Cardiac fibroblast (primary cell): ENCODE results near the gene THSD4.

Source experiments
- DNase-seq, 2 donors: peaks; one replicate each; pipeline versions ENCODE4 v3.0.0 to v3.0.0-alpha.2; 2010; ENCODE audit warnings: low read depth in 2 of 2
- H3K4me3 ChIP-seq, 2 donors: replicated peaks in 1 of 2; 1 replicate in 1 of 2; 2 replicates in 1 of 2; pipeline ENCODE4 v1.5.1; 2011; ENCODE audit warnings: low read depth in 2 of 2, low read length in 2 of 2, mild to moderate bottlenecking in 2 of 2, moderate library complexity in 1 of 2
- CTCF ChIP-seq: IDR thresholded peaks from one replicate; pipeline ENCODE4 v1.5.1; 2011; ENCODE audit warnings: low read depth, mild to moderate bottlenecking, low read length, inconsistent platforms

The THSD4 gene

GRCh38 chr15:71111181-71111565 is 4.1 kb upstream of the THSD4 start:
- peak in 1 of 2 donors; percentile 29 for DNase-seq

GRCh38 chr15:71111950-71112349 is 3.3 kb upstream of the THSD4 start:
- H3K4me3 ChIP-seq = no peak overlapping the region
- TF ChIP-seq CTCF = no peak
- peak in 1 of 2 donors; percentile 31 for DNase-seq

More at GRCh38 chr15:71111181-71111565, 4.1 kb upstream of the THSD4 start:
- no peak for TF ChIP-seq CTCF
- no peak overlapping the region for H3K4me3 ChIP-seq

- DNase-seq = no peak
- no peak overlapping the region for H3K4me3 ChIP-seq
- no peak for TF ChIP-seq CTCF
These were observed 2.8 kb upstream of the THSD4 start for GRCh38 chr15:71112429-71112828.

- DNase-seq = no peak
- no peak overlapping the region for H3K4me3 ChIP-seq
- TF ChIP-seq CTCF = no peak
These were observed 1.1 kb upstream of the THSD4 start for GRCh38 chr15:71114066-71114680.

- H3K4me3 ChIP-seq = peak overlapping the region; percentile 62 to 72
- DNase-seq = peak; percentile 62 to 65
These were observed 488 bp downstream of the THSD4 start for GRCh38 chr15:71115567-71116351.

GRCh38 chr15:71116366-71116765 is 1.1 kb downstream of the THSD4 start:
- peak overlapping the region; percentile 62 to 72 for H3K4me3 ChIP-seq
- TF ChIP-seq CTCF = no peak
- peak in 1 of 2 donors; percentile 41 for DNase-seq

More at GRCh38 chr15:71115567-71116351, 488 bp downstream of the THSD4 start:
- TF ChIP-seq CTCF = no peak
